ENCODE data around the gene NBEAL2.

- TF ChIP-seq CTCF (IDR thresholded peaks at IDR 0.05) (no peak), POLR2A (IDR thresholded peaks at IDR 0.05) (no peak)
Measured at GRCh38 chr3:46938118-46938517, 41.3 kb upstream of the NBEAL2 start.

All from testis (tissue), 2 donors.